Right lung (tissue), 5 donors: ENCODE results near the gene LRRC31. TPM values are rescaled to one million over a fixed set of nuclear protein-coding genes. Genes with fewer than 3 reads are reported as not detected.

Source experiments
- DNase-seq, 2 donors: peaks; one replicate each; pipeline ENCODE4 v3.0.0-alpha.2; 2013
- polyA plus RNA-seq, 5 donors: library from polyadenylated mRNA; unstranded; fragments of 120-200 nt; gene quantifications; one replicate each; pipeline versions ENCODE4 v1.2.1 to v1.2.3, GENCODE V29; 2013; ENCODE audit warnings: inconsistent platforms in 1 of 5, low replicate concordance in 1 of 5; ENCODE audit not compliant: insufficient read length in 5 of 5, insufficient read depth in 1 of 5

The LRRC31 gene
- polyA plus RNA-seq, 5 donors = 0.06 TPM; not detected in 3

GRCh38 chr3:169813757-169814517 lies 55.8 kb downstream of the LRRC31 start:
- DNase-seq = no peak

GRCh38 chr3:169813278-169813677 lies 56.5 kb downstream of the LRRC31 start:
- DNase-seq = peak in 1 of 2 donors; percentile 11

GRCh38 chr3:169812332-169813235 lies 57.2 kb downstream of the LRRC31 start, which contains the start of the genes LRRC34 and LRRIQ4:
LRRC34 (minus strand) TSS chr3:169812904; CDS start chr3:169812548, 356 bp downstream.
LRRIQ4 (plus strand) TSS chr3:169812870; CDS start chr3:169821922, 9,052 bp downstream.
- DNase-seq = peak; percentile 71 to 79

- peak; percentile 45 to 46 for DNase-seq
These were observed 58.0 kb downstream of the LRRC31 start for GRCh38 chr3:169811631-169812331.

GRCh38 chr3:169809230-169809795 lies 60.4 kb downstream of the LRRC31 start:
- no peak for DNase-seq

GRCh38 chr3:169804681-169805080 lies 65.1 kb downstream of the LRRC31 start:
- DNase-seq = no peak

GRCh38 chr3:169792359-169792758 lies 77.4 kb downstream of the LRRC31 start:
- no peak for DNase-seq

- no peak for DNase-seq
These were observed 78.9 kb downstream of the LRRC31 start for GRCh38 chr3:169790687-169791429.

GRCh38 chr3:169790219-169790618 lies 79.5 kb downstream of the LRRC31 start:
- DNase-seq = no peak

Other genes starting within 250 kb of the LRRC31 start
- 100 to 1,000 TPM in 4 of 5 donors, 10 to 100 TPM in 1; 98.0 to 171 (median 154) TPM for gene MECOM, start 206.2 kb downstream of the LRRC31 start, polyA plus RNA-seq
- gene TERC, start 104.9 kb downstream of the LRRC31 start, polyA plus RNA-seq = under 1 TPM in 1 of 5 donors, not detected in 4; 0.46 TPM
- gene ACTRT3, start 100.4 kb downstream of the LRRC31 start, polyA plus RNA-seq = 1 to 10 TPM; 2.1 to 3.5 (median 2.3) TPM
- gene MYNN, start 96.5 kb downstream of the LRRC31 start, polyA plus RNA-seq = 10 to 100 TPM; 23.3 to 38.5 (median 32.0) TPM
- under 1 TPM in 3 of 5 donors, not detected in 2; 0.13 to 0.16 (median 0.14) TPM for gene LRRIQ4, start 57.1 kb downstream of the LRRC31 start, polyA plus RNA-seq
- gene LRRC34, start 57.0 kb downstream of the LRRC31 start, polyA plus RNA-seq = 10 to 100 TPM in 4 of 5 donors, 1 to 10 TPM in 1; 8.2 to 18.7 (median 15.7) TPM
- not detected for gene SAMD7, start 41.6 kb upstream of the LRRC31 start, polyA plus RNA-seq
- 100 to 1,000 TPM; 110 to 165 (median 156) TPM for gene SEC62, start 96.9 kb upstream of the LRRC31 start, polyA plus RNA-seq
- 10 to 100 TPM in 4 of 5 donors, 1 to 10 TPM in 1; 8.6 to 15.0 (median 12.4) TPM for gene GPR160, start 168.1 kb upstream of the LRRC31 start, polyA plus RNA-seq